Measurements from ENCODE around the gene PCNX3. TPM values are rescaled to one million over a fixed set of nuclear protein-coding genes. Genes with fewer than 3 reads are reported as not detected.

PCNX3 gene
- total and polyA plus RNA-seq, 4 donors, result 13.9 to 53.8 (median 20.4) TPM

DNA sequence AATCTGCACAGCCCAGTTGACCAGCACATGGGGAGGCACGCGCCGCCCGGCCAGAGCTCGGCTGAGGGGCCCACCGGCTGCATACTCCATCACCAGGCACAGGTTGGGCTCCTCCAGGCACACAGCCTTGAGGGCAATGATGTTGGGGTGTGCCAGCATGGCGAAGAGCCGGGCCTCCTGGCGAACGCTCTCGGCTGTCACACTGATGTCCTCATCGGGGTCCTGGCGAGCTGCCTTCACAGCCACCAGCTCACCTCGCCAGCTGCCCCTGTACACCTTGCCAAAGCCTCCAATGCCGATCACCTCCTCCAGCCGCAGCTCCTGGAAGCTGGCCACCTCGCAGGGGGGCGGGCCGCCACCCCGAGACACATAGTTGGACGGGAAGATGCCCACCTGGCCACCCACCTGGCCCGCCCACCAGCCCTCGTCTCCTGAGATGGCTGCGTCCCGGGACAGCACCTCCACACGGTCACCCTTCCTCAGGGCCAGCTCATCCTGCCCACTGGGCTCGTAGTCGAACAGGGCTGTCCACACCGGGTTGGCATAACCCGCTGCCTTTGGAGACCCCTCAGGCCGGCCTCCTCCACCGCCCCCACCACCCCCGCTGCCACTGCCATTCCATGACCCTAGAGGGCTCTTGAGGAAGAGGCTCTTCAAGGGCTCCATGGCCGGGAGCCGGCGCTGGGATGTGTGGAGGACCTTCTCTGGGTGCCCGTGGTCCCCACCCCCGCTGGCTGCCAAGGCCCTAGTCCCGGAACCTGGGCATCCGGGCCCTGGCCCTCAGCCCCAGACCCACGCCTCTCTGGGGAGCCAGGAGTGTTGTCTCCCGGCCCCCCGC lies 2.3 kb upstream of the PCNX3 start:
- Histone ChIP-seq H3K9me3 (ENCODE audit: control insufficient read depth in 4 of 4, insufficient read depth in 3 of 4, low read length in 3 of 4) (no peaks in the 10 kb centered on the region), H3K4me1 (ENCODE audit: control insufficient read depth in 5 of 5, insufficient read depth in 5 of 5, low read length in 5 of 5) (peaks cover 0 to 43% (median 11%) of the 10 kb centered on the region in 5 donors), H3K9ac (ENCODE audit: insufficient read depth in 1 of 2, low read length in 2 of 2) (peak overlapping the region; percentile 63 to 90), H3K36me3 (ENCODE audit: control insufficient read depth in 4 of 4, insufficient read depth in 4 of 4, low read length in 4 of 4) (peaks cover 0 to 36% (median 5%) of the 10 kb centered on the region in 4 donors), H3K27me3 (ENCODE audit: control insufficient read depth in 3 of 3, insufficient read depth in 3 of 3, low read length in 2 of 3) (no peaks in the 10 kb centered on the region), H3K4me3 (peak overlapping the region; percentile 69), H3K27ac (ENCODE audit: low read depth in 1 of 2, low read length in 1 of 2) (peak overlapping the region; percentile 94 to 97)
- TF ChIP-seq, protein P1, sequence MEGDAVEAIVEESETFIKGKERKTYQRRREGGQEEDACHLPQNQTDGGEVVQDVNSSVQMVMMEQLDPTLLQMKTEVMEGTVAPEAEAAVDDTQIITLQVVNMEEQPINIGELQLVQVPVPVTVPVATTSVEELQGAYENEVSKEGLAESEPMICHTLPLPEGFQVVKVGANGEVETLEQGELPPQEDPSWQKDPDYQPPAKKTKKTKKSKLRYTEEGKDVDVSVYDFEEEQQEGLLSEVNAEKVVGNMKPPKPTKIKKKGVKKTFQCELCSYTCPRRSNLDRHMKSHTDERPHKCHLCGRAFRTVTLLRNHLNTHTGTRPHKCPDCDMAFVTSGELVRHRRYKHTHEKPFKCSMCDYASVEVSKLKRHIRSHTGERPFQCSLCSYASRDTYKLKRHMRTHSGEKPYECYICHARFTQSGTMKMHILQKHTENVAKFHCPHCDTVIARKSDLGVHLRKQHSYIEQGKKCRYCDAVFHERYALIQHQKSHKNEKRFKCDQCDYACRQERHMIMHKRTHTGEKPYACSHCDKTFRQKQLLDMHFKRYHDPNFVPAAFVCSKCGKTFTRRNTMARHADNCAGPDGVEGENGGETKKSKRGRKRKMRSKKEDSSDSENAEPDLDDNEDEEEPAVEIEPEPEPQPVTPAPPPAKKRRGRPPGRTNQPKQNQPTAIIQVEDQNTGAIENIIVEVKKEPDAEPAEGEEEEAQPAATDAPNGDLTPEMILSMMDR (IDR thresholded peaks at IDR 0.05; ENCODE audit: control extremely low read depth, extremely low read depth), result no peak
- ATAC-seq (ENCODE audit: insufficient read depth, low FRiP score) (no peak), DNase-seq (peak in 2 of 3 donors; percentile 26 to 42)
- 13 to 15% methylated on average over 41 to 43 of the region's 43 CpGs for WGBS, 2 donors

DNA sequence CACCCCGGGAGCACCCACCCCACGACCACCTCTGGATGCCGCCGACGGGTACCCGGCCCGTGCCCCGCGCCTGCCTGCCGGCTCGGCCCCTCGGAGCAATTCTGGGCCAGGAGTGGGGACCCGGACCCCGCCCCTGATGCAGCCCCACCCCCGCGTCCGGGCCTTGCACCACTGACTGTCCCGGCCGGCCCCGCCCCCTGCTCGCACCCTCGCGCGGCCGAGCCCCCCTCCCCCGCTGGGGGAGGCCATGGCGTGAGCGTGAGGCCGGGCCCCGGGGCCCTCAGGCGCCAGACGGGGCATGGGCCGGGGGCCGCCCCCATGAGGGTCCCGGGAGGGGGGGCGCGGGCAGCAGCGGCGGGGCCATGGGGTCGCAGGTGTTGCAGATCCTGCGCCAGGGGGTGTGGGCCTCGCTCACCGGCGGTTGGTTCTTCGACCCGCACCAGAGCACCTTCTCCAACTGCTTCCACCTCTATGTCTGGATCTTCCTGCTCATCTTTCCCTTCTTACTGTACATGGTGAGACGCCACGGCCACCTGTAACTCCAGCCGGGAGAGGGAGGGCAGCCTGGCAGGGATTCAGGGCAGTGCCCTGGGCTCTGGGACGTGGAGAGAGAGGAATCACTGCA lies 486 bp downstream of the PCNX3 start:
- Histone ChIP-seq H3K27me3 (ENCODE audit: control insufficient read depth in 3 of 3, insufficient read depth in 3 of 3, low read length in 2 of 3) (no peaks in the 10 kb centered on the region), H3K4me1 (ENCODE audit: control insufficient read depth in 5 of 5, insufficient read depth in 5 of 5, low read length in 5 of 5) (peaks cover 0 to 27% (median 11%) of the 10 kb centered on the region in 5 donors), H3K36me3 (ENCODE audit: control insufficient read depth in 4 of 4, insufficient read depth in 4 of 4, low read length in 4 of 4) (peaks cover 0 to 44% (median 21%) of the 10 kb centered on the region in 4 donors), H3K27ac (ENCODE audit: low read depth in 1 of 2, low read length in 1 of 2) (peak overlapping the region; percentile 87 to 89), H3K9ac (ENCODE audit: insufficient read depth in 1 of 2, low read length in 2 of 2) (peak overlapping the region; percentile 55 to 74), H3K9me3 (ENCODE audit: control insufficient read depth in 4 of 4, insufficient read depth in 3 of 4, low read length in 3 of 4) (no peaks in the 10 kb centered on the region), H3K4me3 (peak overlapping the region; percentile 70)
- no peak for ATAC-seq (ENCODE audit: insufficient read depth, low FRiP score)
- 2% methylated on average over 27 to 50 of the region's 50 CpGs for WGBS, 2 donors
- TF ChIP-seq, protein P1 (IDR thresholded peaks at IDR 0.05; ENCODE audit: control extremely low read depth, extremely low read depth), result no peak
- peak in 1 of 3 donors; percentile 44 for DNase-seq

DNA sequence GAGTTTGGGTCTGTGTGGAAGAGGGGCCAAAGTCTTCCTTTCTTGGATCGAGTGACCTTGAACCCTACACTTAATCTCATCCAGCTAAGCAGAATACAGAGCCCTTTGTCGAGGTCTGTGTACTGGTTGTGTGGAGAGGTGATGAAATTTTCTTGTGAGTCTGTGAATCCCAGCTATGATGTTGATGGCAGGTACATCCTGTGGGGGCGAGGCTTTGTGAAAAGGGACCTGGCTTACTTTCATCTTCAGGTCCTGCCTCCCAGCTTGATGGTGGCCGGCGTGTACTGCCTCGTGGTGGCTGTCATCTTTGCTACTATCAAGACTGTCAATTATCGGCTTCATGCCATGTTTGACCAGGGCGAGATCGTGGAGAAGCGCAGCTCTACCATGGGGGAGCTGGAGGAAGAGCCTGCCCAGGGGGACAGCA lies 1.0 kb downstream of the PCNX3 start:
- Histone ChIP-seq H3K27ac (ENCODE audit: low read depth in 1 of 2, low read length in 1 of 2) (peak overlapping the region; percentile 14 to 49), H3K4me3 (peak overlapping the region; percentile 70), H3K9ac (ENCODE audit: insufficient read depth in 1 of 2, low read length in 2 of 2) (peak overlapping the region; percentile 55 to 74), H3K27me3 (ENCODE audit: control insufficient read depth in 3 of 3, insufficient read depth in 3 of 3, low read length in 2 of 3) (no peaks in the 10 kb centered on the region), H3K9me3 (ENCODE audit: control insufficient read depth in 4 of 4, insufficient read depth in 3 of 4, low read length in 3 of 4) (no peaks in the 10 kb centered on the region), H3K36me3 (ENCODE audit: control insufficient read depth in 4 of 4, insufficient read depth in 4 of 4, low read length in 4 of 4) (peaks cover 0 to 45% (median 22%) of the 10 kb centered on the region in 4 donors), H3K4me1 (ENCODE audit: control insufficient read depth in 5 of 5, insufficient read depth in 5 of 5, low read length in 5 of 5) (peaks cover 0 to 27% (median 9%) of the 10 kb centered on the region in 5 donors)
- no peak for DNase-seq
- ATAC-seq (ENCODE audit: insufficient read depth, low FRiP score), result no peak
- 66 to 76% methylated on average over 10 of the region's 10 CpGs for WGBS, 2 donors
- TF ChIP-seq, protein P1 (IDR thresholded peaks at IDR 0.05; ENCODE audit: control extremely low read depth, extremely low read depth), result no peak

All from lung (tissue), 12 donors.